Measurements from ENCODE around the gene RAP1GAP.

DNA sequence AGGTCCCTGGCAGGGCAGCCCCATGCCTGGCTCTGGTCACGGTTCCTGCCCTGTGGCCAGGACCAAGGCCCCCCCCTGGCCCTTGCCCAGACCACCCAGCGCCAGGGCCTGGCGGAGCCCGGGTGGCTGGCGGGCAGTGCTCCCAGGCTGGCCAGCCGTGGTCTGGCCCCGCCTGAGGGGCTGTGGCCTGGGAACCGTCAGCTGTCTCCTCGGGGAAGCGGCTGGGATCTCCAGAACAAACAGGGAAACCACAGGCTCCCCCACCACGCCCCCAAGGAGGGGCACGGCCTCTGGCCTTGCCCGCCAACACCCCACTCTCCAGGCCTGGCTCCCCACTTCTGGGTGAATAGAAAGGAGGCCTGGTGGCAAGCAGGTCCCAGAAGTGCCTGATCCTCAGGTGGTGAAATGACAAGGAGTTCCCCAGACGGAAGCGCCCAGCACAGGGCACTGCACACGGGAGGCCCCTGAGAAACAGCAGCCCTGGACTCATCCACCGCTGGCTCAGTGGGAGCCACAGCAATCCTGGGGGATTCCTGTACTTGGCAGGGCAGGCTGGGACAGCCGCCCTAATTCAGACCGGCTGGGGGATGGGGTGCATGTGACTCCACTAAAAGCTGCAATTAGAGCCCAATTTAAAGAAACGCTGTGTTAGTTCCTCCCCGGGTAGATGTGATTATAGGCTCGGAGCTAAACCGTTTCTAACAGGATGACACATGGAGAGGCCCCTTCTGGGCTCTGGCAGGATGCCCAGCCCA is 78.9 kb downstream of the RAP1GAP start:
- TF ChIP-seq, protein P1, sequence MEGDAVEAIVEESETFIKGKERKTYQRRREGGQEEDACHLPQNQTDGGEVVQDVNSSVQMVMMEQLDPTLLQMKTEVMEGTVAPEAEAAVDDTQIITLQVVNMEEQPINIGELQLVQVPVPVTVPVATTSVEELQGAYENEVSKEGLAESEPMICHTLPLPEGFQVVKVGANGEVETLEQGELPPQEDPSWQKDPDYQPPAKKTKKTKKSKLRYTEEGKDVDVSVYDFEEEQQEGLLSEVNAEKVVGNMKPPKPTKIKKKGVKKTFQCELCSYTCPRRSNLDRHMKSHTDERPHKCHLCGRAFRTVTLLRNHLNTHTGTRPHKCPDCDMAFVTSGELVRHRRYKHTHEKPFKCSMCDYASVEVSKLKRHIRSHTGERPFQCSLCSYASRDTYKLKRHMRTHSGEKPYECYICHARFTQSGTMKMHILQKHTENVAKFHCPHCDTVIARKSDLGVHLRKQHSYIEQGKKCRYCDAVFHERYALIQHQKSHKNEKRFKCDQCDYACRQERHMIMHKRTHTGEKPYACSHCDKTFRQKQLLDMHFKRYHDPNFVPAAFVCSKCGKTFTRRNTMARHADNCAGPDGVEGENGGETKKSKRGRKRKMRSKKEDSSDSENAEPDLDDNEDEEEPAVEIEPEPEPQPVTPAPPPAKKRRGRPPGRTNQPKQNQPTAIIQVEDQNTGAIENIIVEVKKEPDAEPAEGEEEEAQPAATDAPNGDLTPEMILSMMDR (IDR thresholded peaks at IDR 0.05): no peak
- no peak for TF ChIP-seq POLR2A (IDR thresholded peaks at IDR 0.05)
- no peak for TF ChIP-seq POLR2AphosphoS5 (IDR thresholded peaks at IDR 0.05; ENCODE audit: insufficient read depth in 1 of 2, low read depth in 1 of 2)

Measured in vagina (tissue), 2 donors.